ENCODE results near the gene SLC10A4.
"Not testable (repeated sequence)": the region's sequence is repeated elsewhere in the genome, so short reads cannot be mapped to it uniquely, and the experiment has no call there.

SLC10A4 gene

DNA sequence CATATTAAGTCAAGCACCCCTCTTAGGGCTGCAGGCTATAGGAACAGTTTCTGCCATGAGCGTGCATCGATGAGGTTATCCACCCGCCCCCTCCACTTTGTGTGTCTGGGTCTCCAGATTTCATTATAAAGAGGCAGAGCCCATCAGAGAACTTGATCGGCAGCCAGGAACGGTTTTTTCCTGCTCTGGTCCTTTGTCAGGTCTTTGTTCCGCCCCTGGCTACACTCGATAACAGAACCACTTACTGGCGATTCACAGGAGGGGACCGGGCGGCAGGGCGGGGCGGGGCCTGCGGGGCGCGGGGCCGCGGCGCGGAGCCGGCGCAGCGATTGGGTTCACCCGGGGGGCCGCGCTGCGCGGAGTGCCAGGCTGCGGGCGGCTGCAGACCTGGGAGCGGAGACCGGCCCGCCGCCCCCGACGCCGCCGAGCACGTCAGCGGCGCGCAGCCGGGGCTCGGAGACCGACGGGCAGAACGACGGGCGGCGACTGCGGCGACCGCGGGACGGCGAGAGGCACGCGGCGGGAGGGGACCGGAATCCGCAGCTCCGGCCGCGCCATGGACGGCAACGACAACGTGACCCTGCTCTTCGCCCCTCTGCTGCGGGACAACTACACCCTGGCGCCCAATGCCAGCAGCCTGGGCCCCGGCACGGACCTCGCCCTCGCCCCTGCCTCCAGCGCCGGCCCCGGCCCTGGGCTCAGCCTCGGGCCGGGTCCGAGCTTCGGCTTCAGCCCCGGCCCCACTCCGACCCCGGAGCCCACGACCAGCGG, at the start of gene SLC10A4:
SLC10A4 (plus strand) TSS at position 338 of the 771 bp plus-strand sequence; CDS start at position 557, 219 bp downstream.
- DNase-seq = peak; percentile 81

DNA sequence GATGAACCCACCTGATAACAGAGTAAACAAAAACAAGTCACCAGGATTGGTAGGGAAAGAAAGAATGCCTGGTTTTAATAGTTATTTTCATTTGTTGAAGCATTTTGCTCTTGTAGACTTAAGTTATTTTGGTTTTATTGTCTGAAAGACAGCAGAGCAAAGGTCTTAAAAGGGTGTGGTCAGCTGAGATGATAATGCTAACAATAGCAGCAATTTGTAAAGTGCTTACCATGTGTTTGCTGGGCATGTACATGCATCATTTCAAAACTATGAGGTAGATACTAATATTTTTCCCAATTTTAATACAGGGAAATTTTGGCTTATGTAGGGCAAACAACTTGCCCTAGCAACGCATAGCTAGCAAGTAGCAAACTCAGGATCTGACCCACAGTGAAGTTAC, 46.8 kb upstream of the SLC10A4 start:
- no peak for DNase-seq

GRCh38 chr4:48439988-48440387, 43.2 kb upstream of the SLC10A4 start:
- no peak for DNase-seq

DNA sequence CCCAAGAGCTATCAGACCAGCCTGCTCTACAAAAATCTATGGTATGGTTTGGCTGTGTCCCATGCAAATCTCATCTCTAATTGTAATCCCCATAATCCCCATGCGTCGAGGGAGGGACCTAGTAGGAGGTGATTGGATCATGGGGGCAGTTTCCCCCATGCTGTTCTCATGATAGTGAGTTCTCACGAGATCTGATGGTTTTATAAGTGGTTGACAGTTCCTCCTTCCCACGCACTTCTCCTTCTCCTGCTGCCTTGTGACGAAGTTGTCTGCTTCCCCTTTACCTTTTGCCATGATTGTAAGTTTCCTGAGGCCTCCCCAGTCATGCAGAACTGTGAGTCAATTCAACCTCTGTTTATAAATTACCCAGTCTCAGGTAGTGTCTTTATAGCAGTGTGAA, 42.2 kb upstream of the SLC10A4 start:
- not testable (repeated sequence) for DNase-seq

GRCh38 chr4:48445704-48446103, 37.4 kb upstream of the SLC10A4 start:
- no peak for DNase-seq

- no peak for DNase-seq
Measured at GRCh38 chr4:48446642-48447041, 36.5 kb upstream of the SLC10A4 start.

DNA sequence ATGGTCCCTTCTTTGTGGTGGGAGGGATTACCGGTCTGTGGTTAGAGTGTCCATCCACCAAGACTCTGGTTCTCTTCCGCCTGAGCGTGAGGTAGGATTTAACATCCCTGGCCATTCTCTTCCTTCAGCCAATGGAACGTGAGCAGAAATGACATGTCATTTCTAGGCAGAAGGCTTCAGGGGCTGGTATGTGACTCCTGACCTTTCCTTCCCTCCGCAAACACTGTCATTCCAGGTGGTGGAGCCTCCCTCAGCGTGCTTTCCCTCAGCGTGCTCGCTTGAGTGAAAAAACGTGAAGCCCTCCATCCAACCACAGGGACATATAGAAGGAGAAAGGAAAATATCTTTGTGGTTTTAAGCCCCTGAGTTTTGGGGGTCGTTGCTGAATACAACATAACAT, 34.0 kb upstream of the SLC10A4 start:
- DNase-seq = no peak

DNA sequence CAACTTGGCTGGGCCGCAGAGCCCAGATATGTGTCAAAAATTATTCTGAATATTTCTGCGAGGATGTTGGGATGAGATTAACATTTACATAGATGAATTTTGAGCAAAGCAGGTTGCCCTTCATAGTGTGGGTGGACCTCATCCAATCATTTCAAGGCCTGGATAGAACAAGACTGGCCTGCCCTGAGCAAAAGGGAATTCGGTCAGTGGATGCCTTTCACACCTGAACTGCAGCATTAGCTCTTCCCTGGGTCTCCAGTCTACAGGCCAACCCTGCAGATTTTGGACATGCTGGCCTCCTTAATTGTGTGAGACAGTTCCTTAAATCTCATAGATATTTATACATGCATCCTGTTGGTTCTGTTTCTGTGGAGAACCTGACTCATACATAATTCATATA, 32.4 kb upstream of the SLC10A4 start:
- no peak for DNase-seq

DNA sequence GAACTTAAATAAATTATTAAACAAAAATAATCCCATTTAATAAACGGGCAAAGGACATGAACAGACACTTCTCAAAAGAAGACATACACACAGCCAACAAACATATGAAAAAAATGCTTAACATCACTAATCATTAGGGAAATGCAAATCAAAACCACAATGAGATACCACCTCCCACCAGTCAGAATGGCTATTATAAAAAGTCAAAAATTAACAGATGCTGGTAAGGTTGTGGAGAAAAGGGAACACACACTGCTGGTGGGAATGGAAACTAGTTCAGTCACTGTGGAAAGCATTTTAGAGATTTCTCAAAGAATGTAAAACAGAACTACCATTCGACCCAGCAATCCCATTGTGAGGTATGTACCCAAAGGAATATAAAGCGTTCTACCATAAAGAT, 31.5 kb upstream of the SLC10A4 start:
- DNase-seq = not testable (repeated sequence)

DNA sequence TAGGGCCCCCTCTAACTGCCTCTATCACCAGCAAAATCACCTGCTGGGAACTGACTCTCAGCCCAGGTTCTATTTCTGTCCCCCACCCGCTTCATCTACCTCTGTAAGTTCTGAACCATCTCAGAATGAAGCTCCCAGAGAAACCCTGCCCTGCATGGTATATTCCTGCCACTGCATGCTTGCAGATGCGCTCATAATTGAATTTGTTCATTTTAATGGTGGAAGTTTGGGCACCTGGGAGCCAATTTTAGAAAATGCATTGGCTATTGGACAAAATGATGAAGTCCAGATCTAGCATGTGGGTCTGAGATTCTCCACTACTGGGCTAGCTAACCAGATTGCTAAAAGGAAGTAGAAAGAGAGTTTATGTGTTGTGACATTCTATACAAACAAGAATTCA, 28.6 kb upstream of the SLC10A4 start:
- DNase-seq = no peak

DNA sequence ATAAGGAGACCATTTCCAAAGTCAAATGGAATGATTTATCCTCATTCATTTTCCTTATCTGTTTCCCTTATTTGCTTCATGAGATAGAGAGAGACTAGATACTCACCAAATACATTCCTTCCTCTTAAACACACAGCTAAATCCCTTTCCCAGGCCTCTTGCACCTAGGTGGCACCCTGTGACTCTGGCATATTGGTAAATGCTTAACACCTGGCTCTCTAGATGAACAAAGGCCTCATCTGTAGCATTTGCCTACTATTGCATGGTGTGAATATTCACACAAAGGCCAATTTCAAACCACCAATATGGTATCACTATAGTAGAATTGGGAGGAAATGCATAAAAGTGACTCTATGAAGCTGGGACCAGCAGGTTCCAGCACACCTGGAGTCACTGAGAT, 22.1 kb upstream of the SLC10A4 start:
- no peak for DNase-seq

DNA sequence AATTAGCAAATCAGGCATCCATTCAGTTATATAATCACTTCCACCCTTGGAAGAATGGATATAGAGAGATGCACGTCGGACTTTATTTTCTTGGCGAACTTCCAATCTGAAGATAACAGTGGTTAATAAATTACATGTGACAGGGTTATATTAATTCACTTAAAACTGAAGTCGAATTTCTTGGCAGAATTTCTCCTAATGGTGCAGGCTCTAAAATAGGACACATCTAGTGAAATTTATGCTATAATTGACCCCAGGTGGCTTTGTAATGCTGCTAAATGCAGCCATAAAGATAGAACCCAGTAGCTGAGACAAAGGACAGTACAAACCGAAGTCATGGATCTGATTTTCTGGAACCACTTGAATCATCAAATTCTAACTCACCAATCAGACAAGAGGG, 20.8 kb upstream of the SLC10A4 start:
- no peak for DNase-seq

- DNase-seq = no peak
Measured at GRCh38 chr4:48467442-48467841, 15.7 kb upstream of the SLC10A4 start.

GRCh38 chr4:48467891-48468290, 15.3 kb upstream of the SLC10A4 start:
- no peak for DNase-seq

DNA sequence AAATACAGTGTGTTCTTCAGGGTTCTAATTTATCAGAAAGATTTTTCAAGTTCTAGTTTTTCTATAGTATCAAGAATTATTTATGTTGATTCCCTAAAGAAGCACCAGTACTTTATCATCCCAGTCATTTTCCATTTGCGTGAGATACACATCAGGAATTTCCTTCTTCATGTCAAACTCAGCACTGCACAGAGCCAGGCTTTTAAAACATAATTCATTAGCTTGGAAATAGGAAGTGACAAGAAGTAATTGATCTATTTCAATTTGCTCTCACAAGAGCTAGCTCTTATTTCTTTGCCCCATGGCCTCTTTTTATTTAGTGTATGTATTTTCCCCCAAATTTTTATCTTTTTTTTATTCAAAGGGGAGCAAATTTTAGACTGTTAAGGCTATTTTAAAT, 13.0 kb upstream of the SLC10A4 start:
- DNase-seq = no peak

GRCh38 chr4:48470570-48470969, 12.6 kb upstream of the SLC10A4 start:
- DNase-seq = no peak

DNA sequence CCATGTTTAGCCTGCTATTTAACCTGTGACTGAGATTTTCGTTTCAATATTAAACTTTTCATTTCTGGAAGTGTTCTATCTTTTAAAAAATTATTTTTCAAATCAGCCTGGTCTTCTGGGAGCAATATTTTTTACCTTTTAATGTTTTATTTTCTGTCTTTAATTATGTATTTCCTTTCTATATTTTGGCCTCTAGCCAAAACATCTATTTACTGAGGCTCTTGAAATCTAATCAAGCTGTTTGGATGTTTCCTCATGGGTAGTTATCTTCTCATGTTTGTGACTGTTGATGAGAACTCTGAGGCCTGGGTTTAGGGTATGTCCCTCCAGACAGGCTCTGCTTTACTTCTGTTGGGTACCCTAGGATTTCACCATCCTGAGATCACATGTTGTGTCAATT, 10.3 kb upstream of the SLC10A4 start:
- DNase-seq = peak; percentile 46

- DNase-seq = no peak
Measured at GRCh38 chr4:48475770-48476169, 7.4 kb upstream of the SLC10A4 start.

- no peak for DNase-seq
Measured at GRCh38 chr4:48478273-48478672, 4.9 kb upstream of the SLC10A4 start.

DNA sequence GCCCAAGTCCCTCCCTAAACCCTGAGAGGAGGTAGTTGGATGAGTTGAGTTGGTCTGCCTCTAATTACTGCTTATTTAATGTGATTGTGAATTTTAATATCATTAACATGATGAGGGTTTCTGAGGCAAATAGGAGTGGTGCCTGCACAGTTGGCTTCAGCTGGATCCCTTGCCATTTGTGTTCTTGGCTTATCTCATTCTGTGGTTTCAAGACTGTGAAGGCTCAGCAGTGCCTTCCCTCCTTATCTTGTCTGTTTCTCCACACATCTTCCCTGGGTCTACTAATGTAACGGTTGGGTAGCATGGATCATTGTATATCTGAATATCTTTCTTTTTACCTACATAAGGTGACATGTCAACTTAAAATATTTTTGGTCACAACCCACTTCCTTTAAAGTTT, 1.6 kb upstream of the SLC10A4 start:
- no peak for DNase-seq

- DNase-seq = peak; percentile 48
Measured at GRCh38 chr4:48483777-48484493, 792 bp downstream of the SLC10A4 start.

DNA sequence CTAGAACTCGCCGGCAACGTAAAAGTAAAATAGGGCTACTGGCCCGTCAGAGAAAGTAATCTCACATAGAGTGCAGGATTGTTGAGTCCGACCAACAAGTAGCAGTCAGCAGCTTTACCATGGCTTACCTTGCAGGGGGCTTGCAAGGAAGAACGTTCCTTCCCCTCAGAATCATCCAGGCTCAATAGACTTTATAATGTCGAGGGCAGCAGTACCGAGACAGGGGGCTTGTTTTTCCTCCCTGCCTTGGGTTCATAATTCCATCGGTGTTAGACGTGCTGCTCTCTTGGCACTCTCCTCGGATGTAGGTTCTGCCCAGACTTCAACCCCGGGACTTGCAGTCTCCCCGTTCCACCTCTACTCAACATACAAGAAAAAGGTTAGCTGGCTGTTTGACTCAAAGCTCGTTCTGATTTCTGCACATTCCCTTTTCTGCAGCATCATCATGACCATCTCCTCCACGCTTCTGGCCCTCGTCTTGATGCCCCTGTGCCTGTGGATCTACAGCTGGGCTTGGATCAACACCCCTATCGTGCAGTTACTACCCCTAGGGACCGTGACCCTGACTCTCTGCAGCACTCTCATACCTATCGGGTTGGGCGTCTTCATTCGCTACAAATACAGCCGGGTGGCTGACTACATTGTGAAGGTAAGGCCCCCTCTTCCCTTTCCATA, 1.5 kb downstream of the SLC10A4 start:
- peak; percentile 48 for DNase-seq

GRCh38 chr4:48489683-48490011, 6.5 kb downstream of the SLC10A4 start:
- no peak for DNase-seq

DNA sequence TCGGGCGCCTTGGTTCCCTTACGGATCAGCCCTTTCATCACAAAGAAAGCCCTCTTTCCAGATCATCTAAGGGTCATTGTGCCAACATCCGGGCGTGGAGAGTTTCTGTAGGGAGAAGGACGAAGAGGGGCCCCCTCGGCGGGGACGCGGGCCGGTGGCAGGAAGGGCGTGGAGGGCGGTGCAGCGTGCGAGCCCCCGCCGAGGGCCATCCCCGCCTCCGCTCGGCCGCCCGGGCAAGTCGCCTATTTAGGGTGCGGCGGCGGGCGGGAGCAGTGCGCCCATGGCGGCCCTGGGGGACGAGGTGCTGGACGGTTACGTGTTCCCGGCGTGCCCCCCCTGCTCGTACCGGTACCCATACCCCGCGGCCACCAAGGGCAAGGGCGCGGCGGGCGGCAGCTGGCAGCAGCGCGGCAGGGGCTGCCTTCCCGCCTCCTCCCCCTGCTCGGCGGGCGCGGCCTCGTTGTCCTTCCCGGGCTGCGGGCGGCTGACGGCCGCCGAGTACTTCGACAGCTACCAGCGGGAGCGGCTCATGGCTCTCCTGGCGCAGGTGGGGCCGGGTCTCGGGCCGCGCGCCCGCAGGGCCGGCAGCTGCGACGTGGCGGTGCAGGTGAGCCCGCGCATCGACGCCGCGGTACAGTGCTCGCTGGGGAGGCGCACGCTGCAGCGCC, 7.0 kb downstream of the SLC10A4 start, which contains the start of gene ZAR1:
ZAR1 (plus strand) TSS at position 241 of the 668 bp plus-strand sequence; CDS start at position 281, 40 bp downstream.
- DNase-seq = no peak

Data from DMS79 treated with DMSO at 0.1 percent for 48 hours (cell line).